GM18873 (cell line): Measurements from ENCODE around the gene SEMA4C.
"Not testable (repeated sequence)": the region's sequence is repeated elsewhere in the genome, so short reads cannot be mapped to it uniquely, and the experiment has no call there.

Experiments used
- ATAC-seq: cut with Tn5 transposase; IDR thresholded peaks from one replicate; pipeline ENCODE4 v1.9.1; 2021; ENCODE audit warnings: mild to moderate bottlenecking, moderate library complexity, moderate number of reproducible peaks; ENCODE audit not compliant: unreplicated experiment, low FRiP score

SEMA4C gene

GRCh38 chr2:96898641-96899412 is 28.9 kb upstream of the SEMA4C start:
- ATAC-seq = no peak

GRCh38 chr2:96898135-96898505 is 28.2 kb upstream of the SEMA4C start:
- no peak for ATAC-seq

- no peak for ATAC-seq
Observed at GRCh38 chr2:96897491-96898134, 27.7 kb upstream of the SEMA4C start.

GRCh38 chr2:96895746-96896651 is 26.1 kb upstream of the SEMA4C start:
- ATAC-seq = no peak

- ATAC-seq = no peak
Observed at GRCh38 chr2:96895032-96895745, 25.3 kb upstream of the SEMA4C start.

GRCh38 chr2:96894151-96894531 is 24.3 kb upstream of the SEMA4C start:
- ATAC-seq = no peak

GRCh38 chr2:96893289-96894150 is 23.6 kb upstream of the SEMA4C start:
- ATAC-seq = no peak

GRCh38 chr2:96891591-96892333 is 21.9 kb upstream of the SEMA4C start:
- no peak for ATAC-seq

- no peak for ATAC-seq
Observed at GRCh38 chr2:96890726-96891385, 21.0 kb upstream of the SEMA4C start.

- ATAC-seq = no peak
Observed at GRCh38 chr2:96890252-96890651, 20.4 kb upstream of the SEMA4C start.

- not testable (repeated sequence) for ATAC-seq
Observed at GRCh38 chr2:96889502-96889901, 19.6 kb upstream of the SEMA4C start.

- ATAC-seq = no peak
Observed at GRCh38 chr2:96888072-96889011, 18.5 kb upstream of the SEMA4C start.

GRCh38 chr2:96887493-96888012 is 17.7 kb upstream of the SEMA4C start:
- ATAC-seq = no peak

GRCh38 chr2:96885432-96886347 is 15.8 kb upstream of the SEMA4C start:
- no peak for ATAC-seq

GRCh38 chr2:96884299-96885094 is 14.6 kb upstream of the SEMA4C start:
- ATAC-seq = no peak
